HepG2 (cell line): Measurements from ENCODE around the gene PGM5. TPM values are rescaled to one million over a fixed set of nuclear protein-coding genes. Genes with fewer than 3 reads are reported as not detected.

Source experiments
- ATAC-seq: fragments of 200-7000 bp; cut with Tn5 transposase; 3 replicates; pipeline ENCODE4 v1.9.1; 2020; ENCODE audit warnings: mild to moderate bottlenecking, moderate library complexity
- BruUV-seq: library from RNA; stranded (reverse); fragments of 400-500 nt; replicated peaks from 2 replicates; lab custom pipeline; 2021; lab: Mats Ljungman, UMichigan
- CTCF ChIA-PET: fragments of 300-600 bp; formaldehyde crosslinking; extraction: SDS; loops from one replicate; lab custom pipeline; 2021; ENCODE audit warnings: low total read pairs, inconsistent platforms, low intra/inter-chr PET ratio; lab: Yijun Ruan, JAX
- POLR2A ChIA-PET: fragments of 350-600 bp; sonication (Branson Sonifier 250); formaldehyde crosslinking; loops from one replicate; lab custom pipeline; 2020; ENCODE audit warnings: antibody characterized with exemption, inconsistent platforms; lab: Yijun Ruan, JAX
- DNase-seq: peaks from one replicate; pipeline ENCODE4 v3.0.0-alpha.2; 2015; ENCODE audit warnings: low spot score
- FAIRE-seq: peaks from 3 replicates; lab custom pipeline; 2011; peaks lifted over from hg19 to GRCh38; lab: Jason Lieb, UNC
- H2AFZ ChIP-seq: one replicate; pipeline ENCODE4 v1.6.1; 2011; ENCODE audit warnings: low read length, inconsistent platforms
- H3K27ac ChIP-seq: fragments of 300-600 bp; 3 replicates; pipeline ENCODE4 v1.8.0; 2011; ENCODE audit warnings: mixed run types, mild to moderate bottlenecking, mixed read lengths, low read length, inconsistent platforms; ENCODE audit not compliant: insufficient read depth; ENCODE audit errors: extremely low read length
- H3K27me3 ChIP-seq, 2 experiments: fragments of 200-600 bp in 1 of 2; 2 replicates in 1 of 2; 3 replicates in 1 of 2; pipeline versions ENCODE4 v1.6.0 to v1.8.0; 2011; ENCODE audit warnings: low read length in 2 of 2, mild to moderate bottlenecking in 2 of 2, moderate library complexity in 2 of 2, inconsistent platforms in 1 of 2; ENCODE audit not compliant: insufficient read depth in 2 of 2, control insufficient read depth in 1 of 2
- H3K36me3 ChIP-seq, 2 experiments: fragments of 200-600 bp in 1 of 2; replicated peaks in 1 of 2; 2 replicates in 1 of 2; 3 replicates in 1 of 2; pipeline versions ENCODE4 v1.5.1 to v1.8.0; 2011; ENCODE audit warnings: low read length in 2 of 2, inconsistent platforms in 1 of 2; ENCODE audit not compliant: insufficient read depth in 2 of 2, control insufficient read depth in 1 of 2
- H3K4me1 ChIP-seq: 2 replicates; pipeline ENCODE4 v1.5.1; 2012; ENCODE audit warnings: low read length, inconsistent platforms; ENCODE audit not compliant: insufficient read depth
- H3K4me2 ChIP-seq: 2 replicates; pipeline ENCODE4 v1.6.0; 2011; ENCODE audit warnings: low read depth, low read length, inconsistent platforms
- H3K4me3 ChIP-seq, 3 experiments: fragments of 200-600 bp in 1 of 3; sonication (generic), shearing (Covaris generic) in 1 of 3; replicated peaks in 1 of 3; 2 replicates each; pipeline ENCODE4 v1.5.1; 2011 to 2016; ENCODE audit warnings: low read length in 3 of 3, inconsistent platforms in 2 of 3, low read depth in 2 of 3, mild to moderate bottlenecking in 2 of 3, control low read depth in 1 of 3, mixed read lengths in 1 of 3; ENCODE audit not compliant: insufficient read depth in 1 of 3
- H3K79me2 ChIP-seq: one replicate; pipeline ENCODE4 v1.6.1; 2011; ENCODE audit warnings: low read length, inconsistent platforms; ENCODE audit not compliant: insufficient read depth
- H3K9ac ChIP-seq: 2 replicates; pipeline ENCODE4 v1.6.0; 2011; ENCODE audit warnings: mild to moderate bottlenecking, low read depth, low read length, inconsistent platforms; ENCODE audit not compliant: insufficient read depth
- H3K9me3 ChIP-seq: 2 replicates; pipeline ENCODE4 v1.5.1; 2012; ENCODE audit warnings: mild to moderate bottlenecking, low read length
- H4K20me1 ChIP-seq: 2 replicates; pipeline ENCODE4 v1.6.0; 2011; ENCODE audit warnings: inconsistent platforms, mild to moderate bottlenecking, low read length, moderate library complexity; ENCODE audit not compliant: insufficient read depth
- E2F2 ChIP-seq: sonication (generic); formaldehyde crosslinking; IDR thresholded peaks from 2 replicates; pipeline ENCODE4 v1.4.0; 2020; ENCODE audit warnings: missing genetic modification reagents, borderline replicate concordance
- HOXA5 ChIP-seq: sonication (generic); formaldehyde crosslinking; IDR thresholded peaks from 2 replicates; pipeline ENCODE4 v1.4.0; 2020; ENCODE audit warnings: missing genetic modification reagents
- IKZF4 ChIP-seq: sonication (generic); formaldehyde crosslinking; IDR thresholded peaks from 2 replicates; pipeline ENCODE4 v1.5.1; 2020; ENCODE audit warnings: borderline replicate concordance, mild to moderate bottlenecking, low read depth, missing genetic modification reagents; ENCODE audit errors: not compliant biosample characterization
- MXI1 ChIP-seq: IDR thresholded peaks from 3 replicates; pipeline ENCODE4 v1.6.1; 2012; ENCODE audit warnings: low read depth, low read length, inconsistent platforms, borderline replicate concordance
- RORA ChIP-seq: sonication (generic); formaldehyde crosslinking; IDR thresholded peaks from 2 replicates; pipeline ENCODE4 v1.5.0; 2020; ENCODE audit warnings: mild to moderate bottlenecking, missing genetic modification reagents, moderate library complexity
- SOX5 ChIP-seq: IDR thresholded peaks from 2 replicates; pipeline ENCODE4 v1.6.1; 2016; ENCODE audit warnings: borderline replicate concordance
- SYNCRIP ChIP-seq: fragments of 200-400 bp; formaldehyde crosslinking; IDR thresholded peaks from 2 replicates; pipeline ENCODE4 v1.6.1; 2018; ENCODE audit warnings: mild to moderate bottlenecking, low read depth, low read length; ENCODE audit not compliant: insufficient read depth
- TCF7 ChIP-seq: sonication (generic); IDR thresholded peaks from 2 replicates; pipeline ENCODE4 v1.6.1; 2016; ENCODE audit warnings: antibody characterized with exemption, low read depth
- ZNF460 ChIP-seq: sonication (generic); formaldehyde crosslinking; IDR thresholded peaks from 2 replicates; pipeline ENCODE4 v1.5.1; 2020; ENCODE audit warnings: missing genetic modification reagents, mild to moderate bottlenecking, borderline replicate concordance
- ZZZ3 ChIP-seq: sonication (generic); formaldehyde crosslinking; IDR thresholded peaks from 2 replicates; pipeline ENCODE4 v1.4.0; 2020; ENCODE audit warnings: missing genetic modification reagents, mild to moderate bottlenecking, borderline replicate concordance
- WGBS: methylation state at CpG from one replicate; pipeline ENCODE4 v1.1.6; 2017; ENCODE audit warnings: low lambda C conversion rate; 5-methylcytosine and 5-hydroxymethylcytosine counted together
- in situ Hi-C: cut with HindIII; loops from 2 replicates; pipeline ENCODE4 v1.10.0; 2017; ENCODE audit warnings: low pct_unique_long_range_greater_than_20kb; ENCODE audit not compliant: extremely low pct_ligation_motif_present
- intact Hi-C: fragments of 100-400 bp; cut with micrococcal nuclease; formaldehyde crosslinking; loops from one replicate; pipeline ENCODE4 v1.10.0; 2022; ENCODE audit not compliant: unreplicated experiment
- polyA plus RNA-seq, 8 experiments: library from polyadenylated mRNA; depleted of rRNA in 3 of 8; stranded (reverse) in 7 of 8; unstranded in 1 of 8; fragments of >200 nt; fragmentation: Illumina TruSeq in 4 of 8; extraction: Trizol in 4 of 8; gene quantifications; 2 replicates each; pipeline versions ENCODE4 v1.2.1 to v1.2.3, GENCODE V29; 2011 to 2016; ENCODE audit warnings: low read depth in 4 of 8, missing spikeins in 1 of 8, mixed read lengths in 1 of 8; ENCODE audit not compliant: insufficient read depth in 1 of 8
- total RNA-seq, 5 experiments: library from RNA; depleted of rRNA; stranded (reverse); fragments of >200 nt; fragmentation: Illumina TruSeq; extraction: Trizol; gene quantifications; 2 replicates each; pipeline ENCODE4 v1.2.3, GENCODE V29; 2016; ENCODE audit warnings: low read depth in 1 of 5
- TF ChIP-seq, protein P1 (sequence below): sonication (generic); formaldehyde crosslinking; IDR thresholded peaks from 2 replicates; pipeline ENCODE4 v1.4.0; 2020; ENCODE audit warnings: missing genetic modification reagents
- TF ChIP-seq, protein P2 (sequence below): sonication (generic); formaldehyde crosslinking; IDR thresholded peaks from 2 replicates; pipeline ENCODE4 v1.4.0; 2020; ENCODE audit warnings: mild to moderate bottlenecking, missing genetic modification reagents
- TF ChIP-seq, protein P3 (sequence below): sonication (generic); formaldehyde crosslinking; IDR thresholded peaks from 2 replicates; pipeline ENCODE4 v1.4.0; 2020; ENCODE audit warnings: missing genetic modification reagents, borderline replicate concordance

PGM5 gene
- total and polyA plus RNA-seq, 2 of the 13 experiments (the other 11 are each of a cell fraction or from before 2014, with no cell fraction given): not detected

DNA sequence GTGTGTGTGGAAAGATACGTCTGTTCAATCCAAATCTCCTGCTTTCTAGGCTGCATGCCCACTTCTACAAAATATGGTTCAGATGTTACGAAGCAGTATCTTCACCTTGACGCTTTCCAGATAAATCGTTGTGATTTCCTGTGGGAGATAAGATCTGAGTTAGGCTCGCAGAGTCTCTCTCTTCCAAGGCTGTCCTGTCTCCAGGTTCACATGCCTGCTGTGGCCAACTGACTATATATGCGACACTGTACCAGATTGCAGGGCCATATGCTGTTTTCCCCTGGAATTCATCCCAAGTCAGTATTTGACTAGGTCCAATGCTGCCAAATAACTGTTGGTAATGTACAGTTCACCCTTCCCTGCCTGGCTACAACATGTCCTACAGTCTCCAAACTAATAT is 136.4 kb downstream of the PGM5 start:
- no peaks in the 10 kb centered on the region for H3K27me3 ChIP-seq
- ChIA-PET POLR2A (no interaction called here), CTCF (no interaction called here)
- ATAC-seq (no peak), FAIRE-seq (no peak), DNase-seq (no peak)
- TF ChIP-seq ZNF460 (CRISPR knock-in tag) (no peak), MXI1 (no peak), SYNCRIP (no peak), E2F2 (CRISPR knock-in tag) (no peak), IKZF4 (CRISPR knock-in tag) (no peak), ZZZ3 (CRISPR knock-in tag) (no peak), SOX5 (CRISPR knock-in tag) (no peak), TCF7 (no peak), RORA (CRISPR knock-in tag) (no peak), HOXA5 (CRISPR knock-in tag) (no peak)
- TF ChIP-seq, protein P1, sequence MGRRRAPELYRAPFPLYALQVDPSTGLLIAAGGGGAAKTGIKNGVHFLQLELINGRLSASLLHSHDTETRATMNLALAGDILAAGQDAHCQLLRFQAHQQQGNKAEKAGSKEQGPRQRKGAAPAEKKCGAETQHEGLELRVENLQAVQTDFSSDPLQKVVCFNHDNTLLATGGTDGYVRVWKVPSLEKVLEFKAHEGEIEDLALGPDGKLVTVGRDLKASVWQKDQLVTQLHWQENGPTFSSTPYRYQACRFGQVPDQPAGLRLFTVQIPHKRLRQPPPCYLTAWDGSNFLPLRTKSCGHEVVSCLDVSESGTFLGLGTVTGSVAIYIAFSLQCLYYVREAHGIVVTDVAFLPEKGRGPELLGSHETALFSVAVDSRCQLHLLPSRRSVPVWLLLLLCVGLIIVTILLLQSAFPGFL (CRISPR knock-in tag): no peak
- TF ChIP-seq, protein P2, sequence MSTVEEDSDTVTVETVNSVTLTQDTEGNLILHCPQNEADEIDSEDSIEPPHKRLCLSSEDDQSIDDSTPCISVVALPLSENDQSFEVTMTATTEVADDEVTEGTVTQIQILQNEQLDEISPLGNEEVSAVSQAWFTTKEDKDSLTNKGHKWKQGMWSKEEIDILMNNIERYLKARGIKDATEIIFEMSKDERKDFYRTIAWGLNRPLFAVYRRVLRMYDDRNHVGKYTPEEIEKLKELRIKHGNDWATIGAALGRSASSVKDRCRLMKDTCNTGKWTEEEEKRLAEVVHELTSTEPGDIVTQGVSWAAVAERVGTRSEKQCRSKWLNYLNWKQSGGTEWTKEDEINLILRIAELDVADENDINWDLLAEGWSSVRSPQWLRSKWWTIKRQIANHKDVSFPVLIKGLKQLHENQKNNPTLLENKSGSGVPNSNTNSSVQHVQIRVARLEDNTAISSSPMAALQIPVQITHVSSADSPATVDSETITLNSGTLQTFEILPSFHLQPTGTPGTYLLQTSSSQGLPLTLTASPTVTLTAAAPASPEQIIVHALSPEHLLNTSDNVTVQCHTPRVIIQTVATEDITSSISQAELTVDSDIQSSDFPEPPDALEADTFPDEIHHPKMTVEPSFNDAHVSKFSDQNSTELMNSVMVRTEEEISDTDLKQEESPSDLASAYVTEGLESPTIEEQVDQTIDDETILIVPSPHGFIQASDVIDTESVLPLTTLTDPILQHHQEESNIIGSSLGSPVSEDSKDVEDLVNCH (CRISPR knock-in tag): no peak
- TF ChIP-seq, protein P3, sequence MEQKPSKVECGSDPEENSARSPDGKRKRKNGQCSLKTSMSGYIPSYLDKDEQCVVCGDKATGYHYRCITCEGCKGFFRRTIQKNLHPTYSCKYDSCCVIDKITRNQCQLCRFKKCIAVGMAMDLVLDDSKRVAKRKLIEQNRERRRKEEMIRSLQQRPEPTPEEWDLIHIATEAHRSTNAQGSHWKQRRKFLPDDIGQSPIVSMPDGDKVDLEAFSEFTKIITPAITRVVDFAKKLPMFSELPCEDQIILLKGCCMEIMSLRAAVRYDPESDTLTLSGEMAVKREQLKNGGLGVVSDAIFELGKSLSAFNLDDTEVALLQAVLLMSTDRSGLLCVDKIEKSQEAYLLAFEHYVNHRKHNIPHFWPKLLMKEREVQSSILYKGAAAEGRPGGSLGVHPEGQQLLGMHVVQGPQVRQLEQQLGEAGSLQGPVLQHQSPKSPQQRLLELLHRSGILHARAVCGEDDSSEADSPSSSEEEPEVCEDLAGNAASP: no peak
- no peaks in the 10 kb centered on the region for H3K36me3 ChIP-seq
- H3K4me3 ChIP-seq: no peak overlapping the region
- H3K4me1 ChIP-seq: no peaks in the 10 kb centered on the region
- H3K9ac ChIP-seq: no peak overlapping the region
- H3K9me3 ChIP-seq: no peaks in the 10 kb centered on the region
- H3K4me2 ChIP-seq: no peak overlapping the region
- H3K27ac ChIP-seq: no peak overlapping the region
- WGBS: 23% methylated on average over 6 of the region's 6 CpGs
- intact Hi-C loops: no loop called here
- H4K20me1 ChIP-seq: no peaks in the 10 kb centered on the region
- no TSS peak for BruUV-seq
- in situ Hi-C loops: no loop called here
- H2AFZ ChIP-seq: no peak overlapping the region
- no peaks in the 10 kb centered on the region for H3K79me2 ChIP-seq
